Endometrial microvascular endothelial cells (primary cell): ENCODE measurements around the gene ADGRE3. TPM values are rescaled to one million over a fixed set of nuclear protein-coding genes. Genes with fewer than 3 reads are reported as not detected.
"Not testable (repeated sequence)": the region's sequence is repeated elsewhere in the genome, so short reads cannot be mapped to it uniquely, and the experiment has no call there.

ENCODE experiments used
- in situ Hi-C: cut with HindIII; loops from 2 replicates; pipeline ENCODE4 v1.10.0; 2017; ENCODE audit warnings: low sequenced_read_pairs, low pct_unique_long_range_greater_than_20kb; ENCODE audit errors: inconsistent ontology term
- total RNA-seq: library from RNA; depleted of rRNA; stranded (reverse); fragments of >200 nt; gene quantifications from one replicate; pipeline ENCODE4 v1.2.3, GENCODE V29; 2015; ENCODE audit errors: inconsistent ontology term

Gene ADGRE3
- total RNA-seq, 1 donor from 2014 or later, result not detected

DNA sequence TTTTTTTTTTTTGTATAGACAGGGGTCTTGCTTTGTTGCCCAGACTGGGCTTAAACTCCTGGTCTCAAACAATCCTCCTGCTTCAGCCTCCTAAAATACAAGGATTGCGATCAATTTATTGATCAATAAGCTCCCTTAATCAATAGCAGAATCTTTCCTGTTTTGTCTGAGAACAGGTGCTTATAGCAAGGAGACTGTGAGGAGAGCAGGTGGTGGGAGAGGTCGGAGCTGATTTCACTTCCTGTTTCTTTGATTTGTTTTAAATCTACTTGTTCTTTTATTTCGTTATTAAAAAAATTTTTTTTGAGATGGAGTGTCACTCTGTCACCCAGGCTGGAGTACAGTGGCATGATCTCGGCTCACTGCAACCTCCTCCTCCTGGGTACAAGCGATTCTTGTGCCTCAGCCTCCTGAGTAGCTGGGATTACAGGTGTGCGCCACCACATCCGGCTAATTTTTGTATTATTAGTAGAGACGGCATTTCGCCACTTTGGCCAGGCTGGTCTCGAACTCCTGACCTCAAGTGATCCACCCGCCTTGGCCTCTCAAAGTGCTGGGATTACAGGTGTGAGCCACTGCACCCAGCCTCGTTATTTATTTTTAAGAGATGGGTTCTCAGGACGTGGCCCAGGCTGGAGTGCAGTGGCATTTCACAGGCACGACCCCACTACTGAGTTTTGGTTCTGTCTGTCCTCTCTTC lies 61.1 kb downstream of the ADGRE3 start:
- in situ Hi-C loops, result not testable (repeated sequence)

DNA sequence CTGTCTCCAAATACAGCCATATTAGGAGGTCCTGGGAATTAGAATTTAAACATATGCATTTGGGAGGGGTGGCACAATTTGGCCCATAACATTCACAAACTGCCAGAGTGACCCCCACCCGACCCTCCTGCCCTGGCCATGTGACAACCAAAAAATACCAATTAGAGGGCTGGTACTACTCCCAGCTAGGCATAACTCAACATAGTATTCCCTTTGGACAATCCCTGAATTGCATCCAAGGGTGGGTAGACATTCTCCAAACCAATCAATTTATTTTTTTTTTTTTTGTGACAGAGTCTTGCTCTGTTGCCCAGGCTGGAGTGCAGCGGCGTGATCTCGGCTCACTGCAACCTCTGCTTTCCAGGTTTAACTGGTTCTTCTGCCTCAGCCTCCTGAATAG lies 62.0 kb downstream of the ADGRE3 start:
- in situ Hi-C loops, result no loop called here

DNA sequence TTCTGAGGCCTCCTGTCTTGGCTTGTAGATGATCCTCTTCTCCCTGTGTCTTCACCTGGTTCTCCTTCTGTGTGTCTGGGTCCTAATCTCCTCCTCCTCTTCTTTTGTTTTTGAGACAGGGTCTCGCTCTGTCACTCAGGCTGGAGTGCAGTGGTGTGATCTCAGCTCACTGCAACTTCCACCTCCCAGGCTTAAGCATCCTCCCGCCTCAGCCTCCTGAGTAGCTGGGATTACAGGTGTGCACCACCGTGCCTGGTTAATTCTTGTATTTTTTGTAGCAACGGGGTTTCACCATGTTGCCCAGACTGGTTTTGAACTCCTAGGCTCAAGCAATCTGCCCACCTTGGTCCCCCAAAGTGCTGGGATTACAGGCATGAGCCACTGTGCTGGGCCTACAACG lies 62.4 kb downstream of the ADGRE3 start:
- in situ Hi-C loops, result not testable (repeated sequence)

DNA sequence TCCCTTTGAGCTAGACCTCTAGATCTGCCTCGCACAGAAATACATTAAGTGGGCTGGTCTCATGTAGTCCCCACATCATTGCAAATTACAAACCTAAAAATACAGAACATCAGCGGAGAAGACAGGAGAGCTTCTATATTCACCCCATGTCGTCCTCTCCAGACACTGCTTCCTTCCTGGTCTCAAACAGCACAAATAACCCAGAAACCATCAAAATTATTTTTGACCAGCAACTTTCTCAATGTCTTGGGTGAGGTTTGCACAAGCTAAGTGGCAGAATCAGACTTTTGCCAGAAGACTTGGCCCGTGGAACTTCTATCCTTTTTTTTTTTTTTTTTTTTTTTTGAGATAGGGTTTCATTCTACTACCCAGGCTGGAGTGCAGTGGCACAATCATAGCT lies 63.6 kb downstream of the ADGRE3 start:
- in situ Hi-C loops, result no loop called here

DNA sequence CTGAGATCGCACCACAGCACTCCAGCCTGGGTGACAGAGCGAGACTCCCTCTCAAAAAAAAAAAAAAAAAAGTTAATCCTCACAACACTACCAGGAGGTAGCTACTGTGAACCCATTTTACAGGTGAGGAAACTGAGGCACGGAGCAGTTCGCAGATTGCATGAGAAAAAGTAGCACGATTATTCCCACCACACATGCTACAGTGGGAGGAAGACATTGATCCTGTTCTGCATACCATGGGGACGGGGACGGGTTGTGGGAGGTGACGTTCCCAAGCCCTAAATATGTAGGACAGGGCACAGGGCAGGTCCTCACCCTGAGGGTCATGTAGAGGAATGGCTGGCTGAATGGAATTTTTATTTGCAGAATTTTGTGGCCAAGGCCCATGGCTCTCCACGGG lies 68.0 kb downstream of the ADGRE3 start:
- in situ Hi-C loops, result no loop called here

DNA sequence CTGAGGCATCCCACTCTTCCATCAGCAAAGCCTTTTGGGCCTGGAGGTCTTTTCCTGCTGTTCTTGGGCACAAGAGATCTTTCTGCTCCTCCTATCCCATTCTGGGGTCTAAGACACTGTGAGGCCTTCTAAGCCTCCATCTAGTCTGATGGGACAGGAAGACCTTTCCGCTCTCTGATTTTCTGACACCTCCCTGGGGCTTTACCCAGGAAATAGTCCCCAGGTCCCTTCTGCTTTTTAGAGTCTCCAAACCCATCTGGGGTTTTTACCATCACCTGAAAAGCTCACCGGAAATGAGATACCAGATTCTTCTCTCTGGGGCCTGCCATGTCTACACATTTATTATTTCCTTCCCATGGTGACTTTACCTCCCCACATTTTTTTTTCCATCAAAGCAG lies 70.7 kb downstream of the ADGRE3 start:
- in situ Hi-C loops, result no loop called here

DNA sequence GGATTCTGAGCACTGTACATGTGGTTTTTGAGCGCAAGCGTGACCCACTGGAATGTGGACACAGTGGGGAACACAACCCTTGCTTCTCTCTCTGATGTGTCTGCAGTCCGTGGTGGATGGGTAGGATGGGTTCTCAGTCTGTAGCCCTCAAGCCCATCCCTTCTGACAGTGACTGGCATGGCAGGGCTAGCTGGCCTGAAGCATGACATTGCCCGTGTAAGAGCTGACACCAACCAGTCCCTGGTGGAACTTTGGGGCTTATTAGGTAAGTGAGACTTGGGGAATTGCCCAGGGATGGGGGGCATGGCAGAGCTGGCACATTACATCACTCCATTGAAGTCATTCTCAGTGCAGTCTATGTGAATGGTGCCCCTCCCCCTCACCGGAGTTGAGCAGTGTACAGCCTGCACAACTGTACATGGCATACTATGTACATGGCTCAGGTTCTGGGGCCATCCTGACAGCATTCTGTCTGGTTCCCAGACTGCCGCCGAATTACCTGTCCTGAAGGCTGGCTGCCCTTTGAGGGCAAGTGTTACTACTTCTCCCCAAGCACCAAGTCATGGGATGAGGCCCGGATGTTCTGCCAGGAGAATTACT lies 75.0 kb downstream of the ADGRE3 start:
- in situ Hi-C loops, result no loop called here

DNA sequence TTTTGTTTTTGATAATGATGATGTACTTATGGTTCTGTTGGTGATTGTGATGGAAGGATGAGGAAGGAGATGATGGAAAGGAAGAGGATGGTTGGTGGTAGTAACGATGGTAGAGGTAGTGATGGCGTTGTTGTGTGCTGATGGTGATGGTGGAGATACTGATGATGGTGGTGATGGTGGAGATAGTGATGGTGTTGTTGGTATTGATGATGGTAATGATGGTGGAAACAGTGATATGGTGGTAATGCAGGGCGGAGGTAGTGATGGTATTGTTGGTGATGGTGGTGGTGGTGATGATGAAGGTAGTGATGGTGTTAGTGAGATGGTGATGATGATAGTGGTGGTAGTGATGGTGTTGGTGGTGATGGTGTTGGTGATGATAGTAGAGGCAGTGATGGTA lies 79.1 kb downstream of the ADGRE3 start:
- in situ Hi-C loops, result no loop called here

DNA sequence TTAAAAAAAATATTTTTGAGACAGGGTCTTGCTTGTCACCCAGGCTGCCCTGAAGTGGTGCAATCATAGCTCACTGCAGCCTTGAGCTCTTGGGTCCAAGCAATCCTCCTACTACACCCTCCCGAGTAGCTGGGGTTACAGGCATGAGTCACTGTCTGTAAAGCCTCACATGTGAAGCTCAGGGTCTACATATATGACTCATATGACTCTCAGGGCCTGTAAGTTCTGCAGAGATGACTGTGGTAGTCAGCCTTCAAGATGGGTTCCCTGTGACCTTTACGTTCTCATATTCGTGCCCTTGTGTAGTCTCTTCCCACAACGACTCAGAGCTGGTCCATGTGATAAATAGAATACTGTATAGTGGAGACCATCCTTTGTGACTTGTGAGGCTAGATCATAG lies 85.2 kb downstream of the ADGRE3 start:
- in situ Hi-C loops, result not testable (repeated sequence)

DNA sequence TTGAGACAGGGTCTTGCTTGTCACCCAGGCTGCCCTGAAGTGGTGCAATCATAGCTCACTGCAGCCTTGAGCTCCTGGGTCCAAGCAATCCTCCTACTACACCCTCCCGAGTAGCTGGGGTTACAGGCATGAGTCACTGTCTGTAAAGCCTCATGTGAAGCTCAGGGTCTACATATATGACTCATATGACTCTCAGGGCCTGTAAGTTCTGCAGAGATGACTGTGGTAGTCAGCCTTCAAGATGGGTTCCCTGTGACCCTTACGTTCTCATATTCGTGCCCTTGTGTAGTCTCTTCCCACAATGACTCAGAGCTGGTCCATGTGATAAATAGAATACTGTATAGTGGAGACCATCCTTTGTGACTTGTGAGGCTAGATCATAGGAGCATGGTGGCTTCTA lies 89.5 kb downstream of the ADGRE3 start:
- in situ Hi-C loops, result not testable (repeated sequence)

DNA sequence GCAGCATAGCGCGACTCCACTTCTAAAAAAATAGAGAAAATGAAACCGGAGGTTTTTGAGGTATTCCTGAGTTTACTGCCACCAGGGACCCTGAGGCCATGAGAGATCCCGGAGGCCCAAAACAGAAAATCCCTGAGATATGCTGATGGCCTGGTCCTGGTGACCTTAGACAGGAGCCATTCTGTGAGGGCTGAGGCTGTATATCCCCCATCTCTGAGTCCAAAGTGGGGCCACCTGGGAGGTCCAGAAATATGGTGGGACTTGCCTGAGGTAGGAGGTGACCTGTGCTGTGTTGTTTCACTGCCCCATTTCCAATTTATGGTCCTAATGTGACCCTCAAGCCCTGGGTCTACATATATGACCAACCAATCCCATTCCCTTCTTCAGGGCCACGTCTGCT lies 90.3 kb downstream of the ADGRE3 start:
- in situ Hi-C loops, result not testable (repeated sequence)

DNA sequence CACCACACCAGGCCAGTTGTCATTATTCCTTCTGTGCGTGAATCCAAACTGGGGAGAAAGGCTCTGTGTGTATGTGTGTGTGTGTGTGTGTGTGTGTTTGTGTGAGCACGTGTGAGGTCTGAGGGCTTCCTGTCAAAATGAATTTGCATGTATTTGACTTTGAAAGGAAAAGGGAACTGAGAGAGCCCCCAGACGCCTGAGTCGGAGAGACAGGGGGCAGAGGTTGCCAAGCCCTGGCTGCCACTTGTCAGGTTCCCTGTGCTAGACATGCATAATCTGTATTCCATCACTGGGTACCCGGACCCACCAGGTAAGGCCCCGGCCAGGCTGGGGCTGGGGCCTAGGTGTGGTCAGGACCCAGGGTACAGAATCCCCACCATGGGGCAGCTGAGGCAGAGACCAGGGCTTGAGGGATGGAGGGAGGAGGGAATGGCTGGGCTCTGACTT lies 91.7 kb downstream of the ADGRE3 start, which contains the start of gene CLEC17A:
Gene CLEC17A (plus strand): TSS at position 191 of the 447 bp plus-strand sequence. CDS start 77 bp downstream, at position 268.
- in situ Hi-C loops, result no loop called here

DNA sequence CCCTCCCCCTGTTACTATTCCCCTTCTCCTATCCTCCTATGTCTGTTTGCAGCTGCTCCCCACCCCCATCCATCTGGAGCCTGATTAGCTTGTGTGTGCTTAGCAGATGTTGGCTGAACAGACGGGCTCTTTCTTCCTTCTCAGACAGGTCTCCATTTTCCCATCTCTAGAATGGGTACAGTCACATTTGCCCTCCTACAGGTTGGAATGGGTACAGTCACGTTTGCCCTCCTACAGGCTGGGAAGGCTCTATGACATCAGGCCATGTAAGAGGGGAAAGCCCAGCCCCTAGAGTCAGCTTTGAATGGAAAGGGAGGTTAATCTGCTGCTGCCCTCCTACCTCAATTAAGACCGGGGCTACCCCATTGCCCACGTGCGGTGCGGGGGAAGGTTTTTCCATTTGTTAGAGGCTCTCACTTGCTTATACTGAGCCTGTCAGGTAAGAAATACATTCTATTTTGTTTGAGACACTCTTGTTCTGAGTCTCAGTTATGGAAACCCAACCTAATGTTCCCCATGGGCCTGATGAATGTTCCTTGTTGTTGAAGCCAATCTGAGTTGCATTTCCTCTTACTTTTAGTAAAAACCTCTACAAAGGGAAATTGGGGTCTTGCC lies 93.9 kb downstream of the ADGRE3 start:
- in situ Hi-C loops, result no loop called here

DNA sequence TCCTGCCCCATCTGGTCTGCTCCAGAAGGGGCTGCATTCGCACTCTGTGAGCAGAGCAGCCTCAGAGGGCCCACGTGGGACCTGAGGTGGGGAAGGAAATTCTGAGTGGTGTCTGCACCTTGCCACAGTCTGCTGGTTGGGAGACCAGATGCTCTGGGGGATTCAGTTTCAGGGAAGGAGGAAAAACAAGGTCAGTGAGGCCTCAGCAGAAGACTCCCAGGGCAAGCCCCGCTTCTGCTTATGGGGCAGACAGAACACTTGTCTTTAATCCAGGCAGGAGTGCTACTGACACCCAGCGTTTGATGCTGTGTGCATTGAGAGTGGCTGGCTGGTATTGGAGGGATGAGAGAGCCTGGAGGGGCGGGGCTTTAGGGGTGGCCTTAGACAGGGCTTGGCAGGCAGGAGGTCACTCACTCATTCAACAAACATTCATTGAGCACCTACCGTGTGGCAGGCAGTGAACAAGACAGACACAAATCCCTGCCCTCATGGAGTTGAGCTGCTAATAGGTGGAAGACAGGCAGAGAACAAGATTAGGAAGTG lies 96.7 kb downstream of the ADGRE3 start:
- in situ Hi-C loops, result no loop called here

DNA sequence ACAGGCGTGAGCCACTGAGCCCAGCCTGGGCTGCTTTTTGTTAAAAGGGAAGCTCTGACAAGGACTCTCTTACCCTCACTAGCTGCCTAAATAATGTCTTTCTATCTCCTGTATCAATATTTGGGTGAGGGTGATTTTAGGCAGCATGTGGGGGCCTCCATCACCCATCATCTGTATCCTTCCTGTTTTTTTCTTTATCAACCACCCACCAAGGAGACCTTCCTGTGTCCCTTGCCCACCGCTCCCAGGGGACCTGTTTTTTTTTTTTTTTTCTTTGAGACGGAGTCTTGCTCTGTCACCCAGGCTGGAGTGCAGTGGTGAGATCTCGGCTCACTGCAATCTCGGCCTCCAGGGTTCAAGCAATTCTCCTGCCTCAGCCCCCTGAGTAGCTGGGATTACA lies 97.4 kb downstream of the ADGRE3 start:
- in situ Hi-C loops, result no loop called here

DNA sequence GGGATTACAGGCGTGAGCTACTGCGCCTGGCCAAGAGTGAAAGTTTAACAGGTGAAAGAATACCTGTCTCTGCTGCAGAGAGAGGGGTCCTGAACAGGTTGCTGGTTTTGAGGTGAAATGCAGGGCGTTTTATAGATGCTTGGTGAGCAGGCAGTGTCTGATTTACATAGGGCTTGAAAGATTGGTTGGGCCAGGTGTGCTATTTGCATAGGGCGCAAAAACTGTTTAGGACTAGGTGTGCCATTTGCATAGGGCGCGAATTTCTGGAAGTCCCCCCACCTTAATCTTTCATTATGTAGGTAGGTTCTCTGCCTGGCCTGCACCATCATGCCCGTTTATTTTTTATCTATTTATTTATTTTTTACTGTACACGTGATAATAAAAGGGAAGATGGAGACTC lies 98.3 kb downstream of the ADGRE3 start:
- in situ Hi-C loops, result no loop called here

DNA sequence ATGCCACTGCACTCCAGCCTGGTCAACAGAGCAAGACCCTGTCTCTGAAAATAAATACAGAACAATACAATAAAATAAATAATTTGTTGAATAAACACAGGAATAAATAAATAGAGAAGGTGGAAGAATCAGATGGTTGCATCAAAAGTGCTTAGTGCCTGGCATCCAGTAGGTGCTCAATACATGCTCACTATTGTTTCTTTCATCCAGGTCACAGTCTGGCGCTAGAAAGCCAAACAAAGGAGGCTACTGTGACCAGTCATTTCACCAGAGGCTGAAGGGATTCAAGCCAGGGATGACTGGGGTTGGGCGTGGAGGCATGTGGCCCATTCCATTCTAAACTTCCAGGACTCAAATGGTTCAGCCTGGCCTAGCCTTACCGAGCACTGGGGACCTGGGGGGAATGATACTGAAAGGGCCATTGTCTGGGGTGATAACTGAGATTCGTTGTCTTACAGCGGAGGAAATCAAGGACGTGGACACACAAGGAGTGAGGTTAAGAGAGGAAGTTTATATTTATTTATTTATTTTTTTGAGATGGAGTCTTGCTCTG lies 99.1 kb downstream of the ADGRE3 start:
- in situ Hi-C loops, result no loop called here

DNA sequence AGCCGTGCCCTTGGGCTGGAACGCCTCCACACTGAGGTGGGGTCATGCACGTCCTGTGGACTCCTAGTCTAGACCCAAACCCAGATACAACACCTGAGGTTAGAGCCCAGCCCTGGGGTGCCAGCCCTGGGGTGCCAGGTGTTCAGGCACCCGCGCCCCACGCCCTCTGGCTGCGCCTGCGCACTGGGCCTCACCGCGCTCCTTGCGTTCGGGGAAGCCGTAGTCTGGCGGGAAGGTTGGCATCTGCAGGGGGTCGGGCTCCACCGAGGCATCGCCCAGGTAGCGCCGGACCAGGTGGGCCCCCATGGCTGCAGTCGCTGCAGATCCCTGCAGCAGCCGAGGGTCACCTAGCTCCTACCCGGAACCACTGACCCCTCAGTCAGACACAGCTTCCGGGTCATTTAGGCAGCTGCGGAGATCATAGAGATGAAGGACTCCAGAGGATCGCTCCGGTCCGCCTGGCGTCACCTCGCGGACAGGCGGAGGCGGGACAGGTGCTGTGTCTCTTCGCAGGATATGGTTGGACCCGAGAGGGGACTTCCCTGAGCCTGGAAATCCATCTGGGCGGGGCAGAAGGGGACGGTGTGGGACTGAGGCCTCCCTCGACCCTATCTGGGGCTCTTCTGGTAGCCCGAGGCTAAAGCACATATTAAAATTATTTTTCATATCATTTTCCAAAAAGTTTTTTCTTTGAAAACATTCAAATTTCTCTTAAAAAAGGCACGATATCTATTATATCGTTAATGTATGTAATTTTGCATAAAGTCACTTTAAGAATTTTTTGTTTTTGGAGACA lies 102.8 kb downstream of the ADGRE3 start, which contains the start of gene NDUFB7:
Gene NDUFB7 (minus strand): TSS at position 372 of the 796 bp plus-strand sequence. CDS start 66 bp downstream, at position 306.
- in situ Hi-C loops, result no loop called here
